ENCODE data around the gene PCDHGB2.
"Not testable (repeated sequence)": the region's sequence is repeated elsewhere in the genome, so short reads cannot be mapped to it uniquely, and the experiment has no call there.

The PCDHGB2 gene

GRCh38 chr5:141387557-141388311 is 27.9 kb downstream of the PCDHGB2 start, which contains the start of gene PCDHGB4:
Gene PCDHGB4, plus strand, starts transcription at chr5:141387698. Its CDS starts 187 bp downstream, at chr5:141387885.
- not testable (repeated sequence) for DNase-seq

DNA sequence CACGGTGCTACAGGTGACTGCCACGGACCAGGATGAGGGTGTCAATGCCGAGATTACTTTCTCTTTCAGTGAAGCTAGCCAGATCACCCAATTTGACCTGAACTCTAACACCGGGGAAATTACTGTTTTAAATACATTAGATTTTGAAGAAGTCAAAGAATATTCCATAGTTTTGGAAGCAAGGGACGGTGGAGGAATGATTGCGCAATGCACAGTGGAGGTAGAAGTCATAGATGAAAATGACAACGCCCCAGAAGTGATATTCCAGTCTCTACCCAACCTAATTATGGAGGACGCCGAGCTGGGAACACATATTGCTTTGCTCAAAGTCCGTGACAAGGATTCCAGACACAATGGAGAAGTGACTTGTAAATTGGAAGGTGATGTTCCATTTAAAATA is 28.9 kb downstream of the PCDHGB2 start:
- DNase-seq: no peak

DNA sequence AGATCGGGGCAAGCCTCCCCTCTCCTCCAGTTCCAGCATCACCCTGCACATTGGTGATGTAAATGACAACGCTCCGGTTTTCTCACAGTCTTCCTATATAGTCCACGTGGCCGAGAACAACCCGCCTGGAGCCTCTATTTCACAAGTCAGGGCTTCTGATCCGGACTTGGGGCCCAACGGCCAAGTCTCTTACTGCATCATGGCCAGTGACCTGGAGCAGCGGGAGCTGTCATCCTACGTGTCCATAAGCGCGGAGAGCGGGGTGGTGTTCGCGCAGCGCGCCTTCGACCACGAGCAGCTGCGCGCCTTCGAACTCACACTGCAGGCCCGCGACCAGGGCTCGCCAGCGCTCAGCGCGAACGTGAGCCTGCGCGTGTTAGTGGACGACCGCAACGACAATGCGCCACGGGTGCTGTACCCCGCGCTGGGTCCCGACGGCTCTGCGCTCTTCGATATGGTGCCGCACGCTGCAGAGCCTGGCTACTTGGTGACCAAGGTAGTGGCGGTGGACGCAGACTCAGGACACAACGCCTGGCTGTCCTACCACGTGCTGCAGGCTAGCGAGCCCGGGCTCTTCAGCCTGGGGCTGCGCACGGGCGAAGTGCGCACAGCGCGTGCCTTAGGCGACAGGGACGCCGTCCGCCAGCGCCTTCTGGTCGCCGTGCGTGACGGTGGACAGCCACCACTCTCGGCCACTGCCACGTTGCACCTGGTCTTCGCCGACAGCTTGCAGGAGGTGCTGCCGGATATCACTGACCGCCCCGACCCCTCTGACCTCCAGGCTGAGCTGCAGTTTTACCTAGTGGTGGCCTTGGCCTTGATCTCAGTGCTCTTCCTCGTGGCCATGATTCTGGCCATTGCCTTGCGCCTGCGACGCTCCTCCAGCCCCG is 29.6 kb downstream of the PCDHGB2 start:
- DNase-seq: no peak

DNA sequence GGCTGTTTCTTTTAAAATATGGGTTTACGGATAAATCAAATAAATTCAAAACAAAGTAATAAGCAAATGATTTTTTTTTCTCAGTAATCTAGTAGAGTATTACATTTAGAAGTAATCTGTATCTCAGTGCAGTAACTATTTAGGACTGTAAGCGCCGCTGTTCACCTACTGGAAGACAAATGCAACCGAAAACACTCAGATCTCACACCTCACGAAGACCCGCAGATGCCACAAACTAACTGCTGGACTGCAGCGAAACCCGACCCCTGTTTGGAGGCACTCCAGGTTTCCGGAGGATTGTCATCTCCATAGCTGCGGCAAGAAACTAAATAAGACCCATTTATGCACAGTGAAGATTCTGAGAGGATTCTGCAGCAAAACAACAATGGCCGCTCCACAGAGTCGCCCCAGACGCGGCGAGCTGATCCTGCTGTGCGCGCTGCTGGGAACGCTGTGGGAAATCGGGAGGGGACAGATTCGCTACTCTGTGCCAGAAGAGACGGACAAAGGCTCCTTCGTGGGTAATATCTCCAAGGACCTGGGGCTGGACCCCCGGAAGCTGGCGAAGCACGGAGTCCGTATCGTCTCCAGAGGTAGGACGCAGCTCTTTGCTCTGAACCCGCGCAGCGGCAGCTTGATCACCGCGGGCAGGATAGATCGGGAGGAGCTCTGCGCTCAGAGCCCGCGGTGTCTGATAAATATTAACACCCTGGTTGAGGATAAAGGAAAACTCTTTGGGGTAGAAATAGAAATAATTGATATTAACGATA is 32.8 kb downstream of the PCDHGB2 start, which contains the start of gene PCDHGA8:
Gene PCDHGA8, plus strand, starts transcription at position 205 of the 770 bp plus-strand sequence. Its CDS starts 181 bp downstream, at position 386.
- DNase-seq: no peak

GRCh38 chr5:141393267-141393666 is 33.5 kb downstream of the PCDHGB2 start:
- DNase-seq: no peak

DNA sequence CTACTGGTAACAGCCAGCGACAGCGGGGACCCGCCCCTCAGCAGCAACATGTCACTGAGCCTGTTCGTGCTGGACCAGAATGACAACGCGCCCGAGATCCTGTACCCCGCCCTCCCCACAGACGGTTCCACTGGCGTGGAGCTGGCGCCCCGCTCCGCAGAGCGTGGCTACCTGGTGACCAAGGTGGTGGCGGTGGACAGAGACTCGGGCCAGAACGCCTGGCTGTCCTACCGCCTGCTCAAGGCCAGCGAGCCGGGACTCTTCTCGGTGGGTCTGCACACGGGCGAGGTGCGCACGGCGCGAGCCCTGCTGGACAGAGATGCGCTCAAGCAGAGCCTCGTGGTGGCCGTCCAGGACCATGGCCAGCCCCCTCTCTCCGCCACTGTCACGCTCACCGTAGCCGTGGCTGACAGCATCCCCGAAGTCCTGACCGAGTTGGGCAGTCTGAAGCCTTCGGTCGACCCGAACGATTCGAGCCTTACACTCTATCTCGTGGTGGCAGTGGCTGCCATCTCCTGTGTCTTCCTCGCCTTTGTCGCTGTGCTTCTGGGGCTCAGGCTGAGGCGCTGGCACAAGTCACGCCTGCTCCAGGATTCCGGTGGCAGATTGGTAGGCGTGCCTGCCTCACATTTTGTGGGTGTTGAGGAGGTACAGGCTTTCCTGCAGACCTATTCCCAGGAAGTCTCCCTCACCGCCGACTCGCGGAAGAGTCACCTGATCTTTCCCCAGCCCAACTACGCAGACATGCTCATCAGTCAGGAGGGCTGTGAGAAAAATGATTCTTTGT is 34.8 kb downstream of the PCDHGB2 start:
- DNase-seq: not testable (repeated sequence)

- DNase-seq: not testable (repeated sequence)
These were observed 38.2 kb downstream of the PCDHGB2 start, which contains the start of gene PCDHGB5 for GRCh38 chr5:141397756-141398551. Gene PCDHGB5, plus strand, starts transcription at chr5:141397947. Its CDS starts 181 bp downstream, at chr5:141398128.

DNA sequence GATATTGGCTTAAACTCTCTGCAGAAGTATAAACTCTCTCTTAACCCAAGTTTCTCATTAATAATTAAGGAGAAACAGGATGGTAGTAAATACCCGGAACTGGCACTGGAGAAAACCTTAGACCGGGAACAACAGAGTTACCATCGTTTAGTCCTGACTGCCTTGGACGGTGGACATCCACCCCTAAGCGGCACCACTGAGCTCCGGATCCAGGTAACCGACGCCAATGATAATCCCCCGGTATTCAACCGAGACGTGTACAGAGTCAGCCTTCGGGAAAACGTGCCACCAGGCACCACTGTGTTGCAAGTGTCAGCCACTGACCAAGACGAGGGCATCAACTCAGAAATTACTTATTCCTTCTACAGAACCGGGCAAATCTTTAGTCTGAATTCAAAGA is 38.8 kb downstream of the PCDHGB2 start:
- DNase-seq: no peak

GRCh38 chr5:141399555-141400258 is 39.9 kb downstream of the PCDHGB2 start:
- DNase-seq: no peak

- no peak for DNase-seq
These were observed 42.9 kb downstream of the PCDHGB2 start, which contains the start of gene PCDHGA9 for GRCh38 chr5:141402553-141403243. Gene PCDHGA9, plus strand, starts transcription at chr5:141402778. Its CDS starts 175 bp downstream, at chr5:141402953.

- DNase-seq: no peak
These were observed 43.6 kb downstream of the PCDHGB2 start for GRCh38 chr5:141403387-141403786.

DNA sequence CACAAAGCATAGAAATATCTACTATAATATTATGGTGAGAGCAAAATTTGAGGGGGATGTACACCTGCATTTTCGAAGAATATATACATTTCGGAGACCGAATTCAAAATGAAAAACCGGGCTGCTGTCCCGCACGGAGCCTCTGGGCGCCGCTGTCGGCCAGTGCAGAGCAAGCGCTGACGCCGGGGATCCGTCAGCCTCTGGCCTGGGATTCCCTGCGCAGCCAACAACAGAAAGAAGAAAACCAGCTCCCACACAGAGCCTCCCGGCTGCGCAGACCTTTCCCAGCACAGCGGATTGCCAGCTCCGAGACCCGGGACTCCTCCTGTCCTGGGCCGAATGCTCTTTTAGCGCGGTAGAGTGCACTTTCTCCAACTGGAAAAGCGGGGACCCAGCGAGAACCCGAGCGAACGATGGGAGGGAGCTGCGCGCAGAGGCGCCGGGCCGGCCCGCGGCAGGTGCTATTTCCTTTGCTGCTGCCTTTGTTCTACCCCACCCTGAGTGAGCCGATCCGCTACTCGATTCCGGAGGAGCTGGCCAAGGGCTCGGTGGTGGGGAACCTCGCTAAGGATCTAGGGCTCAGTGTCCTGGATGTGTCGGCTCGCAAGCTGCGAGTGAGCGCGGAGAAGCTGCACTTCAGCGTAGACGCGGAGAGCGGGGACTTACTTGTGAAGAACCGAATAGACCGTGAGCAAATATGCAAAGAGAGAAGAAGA is 48.2 kb downstream of the PCDHGB2 start, which contains the start of gene PCDHGB6:
Gene PCDHGB6, plus strand, starts transcription at position 232 of the 716 bp plus-strand sequence. Its CDS starts 182 bp downstream, at position 414.
- DNase-seq: not testable (repeated sequence)

DNA sequence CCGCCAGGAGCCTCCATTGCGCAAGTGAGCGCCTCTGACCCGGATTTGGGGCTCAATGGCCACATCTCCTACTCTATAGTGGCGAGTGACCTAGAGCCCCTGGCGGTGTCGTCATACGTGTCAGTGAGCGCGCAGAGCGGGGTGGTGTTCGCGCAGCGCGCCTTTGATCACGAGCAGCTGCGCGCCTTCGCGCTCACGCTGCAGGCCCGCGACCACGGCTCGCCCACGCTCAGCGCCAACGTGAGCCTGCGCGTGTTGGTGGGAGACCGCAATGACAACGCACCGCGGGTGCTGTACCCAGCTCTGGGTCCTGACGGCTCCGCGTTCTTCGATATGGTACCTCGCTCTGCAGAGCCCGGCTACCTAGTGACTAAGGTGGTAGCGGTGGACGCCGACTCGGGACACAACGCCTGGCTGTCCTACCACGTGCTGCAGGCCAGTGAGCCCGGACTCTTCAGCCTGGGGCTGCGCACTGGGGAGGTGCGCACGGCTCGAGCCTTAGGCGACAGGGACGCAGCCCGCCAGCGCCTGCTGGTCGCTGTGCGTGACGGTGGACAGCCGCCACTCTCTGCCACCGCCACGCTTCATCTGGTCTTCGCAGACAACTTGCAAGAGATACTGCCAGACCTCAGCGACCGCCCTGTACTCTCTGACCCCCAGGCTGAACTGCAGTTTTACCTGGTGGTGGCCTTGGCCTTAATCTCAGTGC is 50.0 kb downstream of the PCDHGB2 start:
- DNase-seq: no peak

DNA sequence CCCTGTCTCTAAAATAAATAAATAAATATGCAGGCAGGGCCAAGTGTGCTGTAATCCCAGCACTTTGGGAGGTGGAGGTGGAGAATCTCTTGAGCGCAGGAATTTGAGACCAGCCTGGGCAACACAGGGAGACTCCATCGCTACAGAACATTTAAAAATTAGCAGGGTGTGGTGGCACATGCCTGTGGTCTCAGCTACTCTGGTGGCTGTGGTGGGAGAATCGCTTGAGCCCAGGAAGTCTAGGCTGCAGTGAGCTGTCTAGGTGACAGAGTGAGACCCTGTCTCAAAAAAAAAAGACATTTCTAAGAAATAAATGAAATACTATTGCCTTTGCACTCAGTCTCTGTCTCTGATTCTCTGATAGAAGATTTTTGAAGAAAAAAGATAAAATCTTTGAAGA is 51.8 kb downstream of the PCDHGB2 start:
- no peak for DNase-seq

Data from NK-92 treated with Interleukin-12 subunit alpha and Interleukin-12 subunit beta, amount 100 ng/mL, for 24 hours (cell line).